T-helper 2 cell treated with Interferon-gamma antibody and Interleukin-4, amounts not matched to agents 5 μg/mL and 100 μg/mL, for 36 hours (primary cell): Measurements from ENCODE around the gene ZNF281.
A peak's percentile ranks its signal among the peaks of the same experiment; 100 is the strongest.
"Not testable (repeated sequence)": the region's sequence is repeated elsewhere in the genome, so short reads cannot be mapped to it uniquely, and the experiment has no call there.

ENCODE experiments used
- DNase-seq: peaks from one replicate; pipeline ENCODE4 v3.0.0; 2021; ENCODE audit warnings: low spot score
- H3K27ac Mint-ChIP-seq: one replicate; pipeline ENCODE4 v1.8.0; 2021; ENCODE audit warnings: mild to moderate bottlenecking, mixed read lengths
- H3K27me3 Mint-ChIP-seq: one replicate; pipeline ENCODE4 v1.8.0; 2021; ENCODE audit warnings: low read depth, mixed read lengths
- H3K36me3 Mint-ChIP-seq: one replicate; pipeline ENCODE4 v1.8.0; 2021; ENCODE audit warnings: low read depth, mixed read lengths
- H3K4me1 Mint-ChIP-seq: one replicate; pipeline ENCODE4 v1.8.0; 2021; ENCODE audit warnings: low read depth, mixed read lengths
- H3K4me3 Mint-ChIP-seq: one replicate; pipeline ENCODE4 v1.8.0; 2022; ENCODE audit warnings: mild to moderate bottlenecking, moderate library complexity, mixed read lengths
- H3K9me3 Mint-ChIP-seq: one replicate; pipeline ENCODE4 v1.8.0; 2021; ENCODE audit warnings: mixed read lengths

The ZNF281 gene

GRCh38 chr1:200415789-200416593, 6.2 kb upstream of the ZNF281 start:
- H3K4me3 Mint-ChIP-seq: no peak overlapping the region
- H3K4me1 Mint-ChIP-seq: peaks cover 10% of the 10 kb centered on the region
- no peak overlapping the region for H3K27ac Mint-ChIP-seq
- no peak for DNase-seq
- H3K36me3 Mint-ChIP-seq: no peaks in the 10 kb centered on the region
- H3K9me3 Mint-ChIP-seq: no peaks in the 10 kb centered on the region
- H3K27me3 Mint-ChIP-seq: peaks cover 15% of the 10 kb centered on the region

GRCh38 chr1:200415227-200415626, 5.4 kb upstream of the ZNF281 start:
- Mint-ChIP-seq H3K36me3 (no peaks in the 10 kb centered on the region), H3K27ac (no peak overlapping the region), H3K4me3 (no peak overlapping the region), H3K9me3 (no peaks in the 10 kb centered on the region), H3K27me3 (peaks cover 14% of the 10 kb centered on the region), H3K4me1 (peaks cover 17% of the 10 kb centered on the region)
- no peak for DNase-seq

GRCh38 chr1:200414657-200415056, 4.8 kb upstream of the ZNF281 start:
- Mint-ChIP-seq H3K9me3 (no peaks in the 10 kb centered on the region), H3K4me1 (peaks cover 20% of the 10 kb centered on the region), H3K36me3 (peaks cover 2% of the 10 kb centered on the region), H3K27ac (no peak overlapping the region), H3K4me3 (no peak overlapping the region), H3K27me3 (peaks cover 14% of the 10 kb centered on the region)
- no peak for DNase-seq

- not testable (repeated sequence) for H3K4me3 Mint-ChIP-seq, H3K36me3 Mint-ChIP-seq, H3K9me3 Mint-ChIP-seq, DNase-seq, H3K27ac Mint-ChIP-seq
- Mint-ChIP-seq H3K4me1 (peaks cover 24% of the 10 kb centered on the region), H3K27me3 (peaks cover 14% of the 10 kb centered on the region)
Measured at GRCh38 chr1:200413766-200414165, 3.9 kb upstream of the ZNF281 start.

GRCh38 chr1:200411406-200412257, 1.8 kb upstream of the ZNF281 start:
- Mint-ChIP-seq H3K4me1 (peaks cover 36% of the 10 kb centered on the region), H3K4me3 (peak overlapping the region; percentile 12), H3K27ac (no peak overlapping the region), H3K36me3 (peaks cover 28% of the 10 kb centered on the region), H3K9me3 (no peaks in the 10 kb centered on the region), H3K27me3 (peaks cover 14% of the 10 kb centered on the region)
- DNase-seq: no peak

- Mint-ChIP-seq H3K27me3 (peaks cover 10% of the 10 kb centered on the region), H3K4me1 (peaks cover 41% of the 10 kb centered on the region), H3K27ac (peak overlapping the region; percentile 92), H3K9me3 (no peaks in the 10 kb centered on the region), H3K36me3 (peaks cover 38% of the 10 kb centered on the region), H3K4me3 (peak overlapping the region; percentile 95)
- no peak for DNase-seq
Measured at GRCh38 chr1:200410566-200410878, 686 bp upstream of the ZNF281 start.

- peaks cover 43% of the 10 kb centered on the region for H3K4me1 Mint-ChIP-seq
- peak overlapping the region; percentile 95 for H3K4me3 Mint-ChIP-seq
- peaks cover 41% of the 10 kb centered on the region for H3K36me3 Mint-ChIP-seq
Measured at GRCh38 chr1:200409203-200409760, 554 bp downstream of the ZNF281 start.

GRCh38 chr1:200406161-200406797, 3.6 kb downstream of the ZNF281 start:
- peak overlapping the region; percentile 47 for H3K4me3 Mint-ChIP-seq
- no peak for DNase-seq
- peaks cover 53% of the 10 kb centered on the region for H3K36me3 Mint-ChIP-seq
- no peak overlapping the region for H3K27ac Mint-ChIP-seq
- H3K27me3 Mint-ChIP-seq: no peaks in the 10 kb centered on the region
- no peaks in the 10 kb centered on the region for H3K9me3 Mint-ChIP-seq
- peaks cover 41% of the 10 kb centered on the region for H3K4me1 Mint-ChIP-seq

More at GRCh38 chr1:200409203-200409760, 554 bp downstream of the ZNF281 start:
- peaks cover 5% of the 10 kb centered on the region for H3K27me3 Mint-ChIP-seq
- DNase-seq: peak; percentile 19
- H3K27ac Mint-ChIP-seq: peak overlapping the region; percentile 92
- H3K9me3 Mint-ChIP-seq: no peaks in the 10 kb centered on the region

- H3K4me3 Mint-ChIP-seq: no peak overlapping the region
- no peak overlapping the region for H3K27ac Mint-ChIP-seq
- no peak for DNase-seq
- peaks cover 53% of the 10 kb centered on the region for H3K36me3 Mint-ChIP-seq
- H3K9me3 Mint-ChIP-seq: no peaks in the 10 kb centered on the region
- peaks cover 35% of the 10 kb centered on the region for H3K4me1 Mint-ChIP-seq
- no peaks in the 10 kb centered on the region for H3K27me3 Mint-ChIP-seq
Measured at GRCh38 chr1:200405264-200405663, 4.6 kb downstream of the ZNF281 start.

- Mint-ChIP-seq H3K36me3 (peaks cover 29% of the 10 kb centered on the region), H3K27ac (no peak overlapping the region), H3K27me3 (no peaks in the 10 kb centered on the region), H3K9me3 (no peaks in the 10 kb centered on the region), H3K4me3 (no peak overlapping the region), H3K4me1 (peaks cover 15% of the 10 kb centered on the region)
- DNase-seq: no peak
Measured at GRCh38 chr1:200401708-200402107, 8.1 kb downstream of the ZNF281 start.

GRCh38 chr1:200401263-200401662, 8.6 kb downstream of the ZNF281 start:
- H3K27ac Mint-ChIP-seq: no peak overlapping the region
- H3K4me3 Mint-ChIP-seq: no peak overlapping the region
- peaks cover 25% of the 10 kb centered on the region for H3K36me3 Mint-ChIP-seq
- DNase-seq: no peak
- peaks cover 14% of the 10 kb centered on the region for H3K4me1 Mint-ChIP-seq
- H3K27me3 Mint-ChIP-seq: no peaks in the 10 kb centered on the region
- H3K9me3 Mint-ChIP-seq: no peaks in the 10 kb centered on the region

GRCh38 chr1:200400556-200400955, 9.3 kb downstream of the ZNF281 start:
- H3K4me1 Mint-ChIP-seq: peaks cover 7% of the 10 kb centered on the region
- no peak overlapping the region for H3K4me3 Mint-ChIP-seq
- no peak for DNase-seq
- no peaks in the 10 kb centered on the region for H3K27me3 Mint-ChIP-seq
- H3K27ac Mint-ChIP-seq: no peak overlapping the region
- peaks cover 18% of the 10 kb centered on the region for H3K36me3 Mint-ChIP-seq
- H3K9me3 Mint-ChIP-seq: no peaks in the 10 kb centered on the region

GRCh38 chr1:200399860-200400259, 10.0 kb downstream of the ZNF281 start:
- H3K9me3 Mint-ChIP-seq: no peaks in the 10 kb centered on the region
- peaks cover 3% of the 10 kb centered on the region for H3K4me1 Mint-ChIP-seq
- no peak overlapping the region for H3K27ac Mint-ChIP-seq
- DNase-seq: no peak
- no peak overlapping the region for H3K4me3 Mint-ChIP-seq
- no peaks in the 10 kb centered on the region for H3K27me3 Mint-ChIP-seq
- peaks cover 15% of the 10 kb centered on the region for H3K36me3 Mint-ChIP-seq

GRCh38 chr1:200398373-200398772, 11.5 kb downstream of the ZNF281 start:
- H3K27me3 Mint-ChIP-seq: no peaks in the 10 kb centered on the region
- peaks cover 3% of the 10 kb centered on the region for H3K4me1 Mint-ChIP-seq
- DNase-seq: no peak
- H3K4me3 Mint-ChIP-seq: no peak overlapping the region
- H3K9me3 Mint-ChIP-seq: no peaks in the 10 kb centered on the region
- H3K27ac Mint-ChIP-seq: no peak overlapping the region
- H3K36me3 Mint-ChIP-seq: peaks cover 12% of the 10 kb centered on the region
